Stimulated activated CD8-positive, alpha-beta memory T cell treated with anti-CD3 and anti-CD28 coated beads, Interleukin-15, amount 100 ng/mL, for 1 hour (primary cell): ENCODE data around the gene BPTF.
"Not testable (repeated sequence)": the region's sequence is repeated elsewhere in the genome, so short reads cannot be mapped to it uniquely, and the experiment has no call there.

Experiments
- DNase-seq: peaks from one replicate; pipeline ENCODE4 v3.0.0-alpha.2; 2020; ENCODE audit warnings: low read depth

The BPTF gene

GRCh38 chr17:67970783-67971182 lies 145.5 kb downstream of the BPTF start:
- DNase-seq = no peak

DNA sequence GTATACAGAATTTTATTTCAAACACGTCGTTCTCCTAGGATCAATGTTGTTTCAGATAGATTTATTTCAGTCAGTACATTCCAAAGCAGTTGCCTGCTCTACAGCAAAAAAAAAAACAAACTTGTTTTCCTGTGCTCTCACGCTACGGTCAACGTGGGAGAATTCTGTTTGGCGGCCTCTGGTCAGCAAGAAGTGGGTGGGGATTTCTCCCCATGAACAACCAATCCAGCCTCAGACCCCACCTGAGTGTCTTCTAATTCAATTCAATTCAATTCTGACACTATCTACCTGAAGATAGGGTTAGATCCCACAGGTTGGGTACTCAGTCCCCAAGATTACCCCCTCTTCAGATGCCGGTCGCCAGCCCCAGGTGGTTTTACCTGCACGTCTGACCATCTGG lies 148.9 kb downstream of the BPTF start:
- DNase-seq = no peak

DNA sequence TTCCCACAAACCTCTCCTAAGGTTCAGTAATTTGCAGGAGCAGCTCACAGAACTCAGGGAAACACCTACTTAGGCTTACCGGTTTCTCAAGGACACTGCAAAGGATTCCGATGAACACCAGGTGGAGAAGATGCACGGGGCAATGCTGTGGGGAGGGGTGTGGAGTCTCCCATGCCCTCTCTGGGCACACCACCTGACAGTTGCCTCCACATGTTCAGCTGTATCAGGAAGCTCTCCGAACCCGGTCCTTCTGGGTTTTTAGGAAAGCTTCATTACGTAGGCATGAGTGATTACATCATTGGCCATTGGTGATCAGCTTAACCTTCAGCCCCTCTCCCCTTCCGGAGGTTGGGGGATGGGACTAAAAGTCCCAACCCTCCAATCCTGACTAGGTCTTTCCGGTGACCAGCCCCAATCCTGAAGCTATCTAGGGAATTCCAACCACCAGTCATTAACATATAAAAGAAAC lies 149.3 kb downstream of the BPTF start:
- no peak for DNase-seq

- DNase-seq = not testable (repeated sequence)
Measured at GRCh38 chr17:67976306-67976705, 151.0 kb downstream of the BPTF start.

- DNase-seq = no peak
Measured at GRCh38 chr17:67980456-67980855, 155.2 kb downstream of the BPTF start.

DNA sequence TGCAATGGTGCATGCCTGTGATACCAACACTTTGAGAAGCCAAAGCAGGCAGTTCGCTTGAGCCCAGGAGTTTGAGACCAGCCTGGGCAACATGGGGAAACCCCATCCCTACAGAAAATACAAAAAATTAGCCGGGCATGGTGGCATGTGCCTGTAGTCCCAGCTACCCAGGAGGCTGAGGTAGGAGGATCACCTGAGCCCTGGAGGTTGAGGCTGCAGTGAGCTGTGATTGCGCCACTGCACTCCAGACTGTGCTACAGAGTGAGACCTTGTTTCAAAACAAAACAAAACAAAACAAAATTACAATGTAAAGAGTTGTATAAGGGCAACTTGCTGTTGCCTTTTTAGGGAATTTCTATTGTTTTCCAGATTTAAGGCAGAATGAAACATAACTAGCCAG lies 155.6 kb downstream of the BPTF start:
- DNase-seq = not testable (repeated sequence)

DNA sequence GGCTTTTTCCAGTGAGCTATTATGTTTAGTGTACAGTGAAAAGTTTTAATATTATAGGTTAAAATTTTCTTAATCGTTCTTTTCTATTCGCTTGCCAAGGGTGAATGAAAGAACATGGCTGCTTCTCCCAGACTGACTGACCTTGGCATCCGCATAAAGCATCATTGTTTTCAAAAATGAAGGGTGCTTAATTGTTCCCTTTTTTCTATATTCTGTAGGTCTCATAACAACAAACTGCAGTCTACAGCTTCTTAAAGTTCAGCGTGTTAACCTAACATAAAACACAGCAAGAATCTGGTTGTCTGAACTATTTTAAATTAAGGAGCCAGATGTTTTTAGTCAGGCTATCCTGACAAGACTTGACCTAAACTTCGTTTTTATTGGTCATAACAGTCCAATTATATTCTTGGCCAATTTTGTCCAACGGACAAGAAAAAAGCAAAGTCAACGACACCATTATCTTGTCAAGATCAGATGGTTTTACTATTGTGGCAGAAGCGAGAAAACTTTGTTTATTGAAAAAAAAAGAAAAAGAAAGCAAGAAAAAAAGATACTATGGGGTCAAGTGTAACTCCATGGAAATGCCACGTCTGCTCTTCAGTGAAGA lies 156.8 kb downstream of the BPTF start:
- DNase-seq = no peak

DNA sequence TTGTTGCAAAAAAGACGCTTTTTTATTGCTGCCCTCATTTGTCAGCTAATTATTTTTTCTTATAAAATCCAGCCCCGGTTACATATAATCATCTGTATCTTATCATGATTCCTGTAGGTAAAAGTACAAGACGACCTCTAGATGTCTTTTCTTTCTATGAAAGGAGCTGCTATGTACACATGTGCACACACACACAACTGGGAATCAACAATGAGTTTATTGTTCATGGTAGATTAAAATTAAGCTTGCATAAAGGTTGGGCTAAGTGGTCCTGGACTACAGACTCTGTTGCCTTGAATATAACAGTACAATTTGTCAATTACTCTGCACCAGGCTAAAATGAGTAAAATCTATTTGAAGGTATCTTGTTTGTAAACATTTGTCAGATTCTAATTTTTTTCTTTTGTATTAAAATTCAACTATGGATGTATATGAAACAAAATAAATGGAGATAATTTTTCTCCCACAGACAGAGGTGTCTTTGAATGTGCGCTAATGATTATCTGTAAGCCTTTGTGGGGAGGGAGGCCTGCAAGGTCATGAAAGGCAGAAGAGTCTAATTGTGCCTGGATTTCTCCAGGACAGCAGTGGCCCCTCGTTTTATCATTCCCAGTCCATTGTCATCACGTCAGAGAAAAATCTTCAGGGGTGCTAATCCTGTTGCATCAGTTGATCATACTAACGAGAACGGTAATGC lies 157.5 kb downstream of the BPTF start:
- no peak for DNase-seq

- no peak for DNase-seq
Measured at GRCh38 chr17:67983383-67983688, 158.0 kb downstream of the BPTF start.

DNA sequence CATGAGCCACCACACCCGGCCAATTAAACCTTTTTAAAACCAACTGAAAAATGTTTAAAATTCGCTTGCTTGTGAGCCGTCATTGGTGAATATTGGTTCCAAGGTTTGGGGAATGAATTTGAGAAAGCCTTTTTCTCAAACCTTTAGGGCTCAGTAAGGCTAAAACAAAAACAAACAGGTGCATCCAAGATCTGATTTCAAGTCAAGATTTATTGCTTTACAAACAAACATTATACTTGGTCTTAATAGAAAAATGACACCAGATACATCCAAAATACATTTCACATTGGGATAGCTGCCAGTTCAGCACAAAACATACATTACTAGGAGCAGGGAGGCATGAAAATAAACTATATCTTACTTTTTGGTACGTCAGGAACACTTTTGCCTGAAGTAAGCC lies 165.6 kb downstream of the BPTF start:
- DNase-seq = no peak

- DNase-seq = no peak
Measured at GRCh38 chr17:67992548-67993152, 167.3 kb downstream of the BPTF start.

GRCh38 chr17:67993153-67993997 lies 168.1 kb downstream of the BPTF start:
- peak; percentile 32 for DNase-seq

GRCh38 chr17:67993998-67994361 lies 168.7 kb downstream of the BPTF start:
- DNase-seq = no peak

DNA sequence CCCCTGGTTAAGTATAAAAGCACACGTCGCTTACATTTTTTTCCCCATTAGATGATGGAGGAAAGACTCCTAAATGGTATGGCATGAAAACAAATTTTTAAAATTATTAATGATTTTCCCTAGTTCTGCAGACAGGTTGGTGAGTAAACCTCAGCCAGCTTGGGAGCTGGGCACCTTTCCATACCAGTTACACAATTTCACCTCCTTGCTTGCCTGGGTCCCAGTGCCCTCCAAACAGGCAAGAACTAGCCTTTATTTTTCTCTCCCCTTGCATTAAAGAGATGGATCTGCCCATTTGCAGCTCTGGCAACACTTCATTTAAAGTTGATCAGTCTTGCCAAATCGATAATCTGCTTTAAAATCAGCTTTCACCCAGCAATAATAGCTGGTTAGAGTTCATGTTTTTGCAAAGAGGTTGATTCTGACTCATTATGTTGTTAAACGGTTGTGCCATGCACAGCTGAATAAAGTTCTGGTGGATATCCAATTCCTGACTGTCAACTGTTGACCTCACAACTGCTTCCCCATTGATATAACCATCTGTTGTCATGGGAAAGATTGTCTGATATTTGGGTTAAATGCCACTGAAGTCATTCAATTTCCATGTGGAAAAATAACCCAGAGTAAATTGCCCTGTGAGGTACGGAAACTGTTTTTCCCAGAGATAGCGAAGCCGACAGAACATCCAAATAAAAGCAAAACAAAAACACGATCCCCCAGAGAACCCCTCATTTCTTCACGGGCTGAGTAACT lies 169.7 kb downstream of the BPTF start:
- no peak for DNase-seq

DNA sequence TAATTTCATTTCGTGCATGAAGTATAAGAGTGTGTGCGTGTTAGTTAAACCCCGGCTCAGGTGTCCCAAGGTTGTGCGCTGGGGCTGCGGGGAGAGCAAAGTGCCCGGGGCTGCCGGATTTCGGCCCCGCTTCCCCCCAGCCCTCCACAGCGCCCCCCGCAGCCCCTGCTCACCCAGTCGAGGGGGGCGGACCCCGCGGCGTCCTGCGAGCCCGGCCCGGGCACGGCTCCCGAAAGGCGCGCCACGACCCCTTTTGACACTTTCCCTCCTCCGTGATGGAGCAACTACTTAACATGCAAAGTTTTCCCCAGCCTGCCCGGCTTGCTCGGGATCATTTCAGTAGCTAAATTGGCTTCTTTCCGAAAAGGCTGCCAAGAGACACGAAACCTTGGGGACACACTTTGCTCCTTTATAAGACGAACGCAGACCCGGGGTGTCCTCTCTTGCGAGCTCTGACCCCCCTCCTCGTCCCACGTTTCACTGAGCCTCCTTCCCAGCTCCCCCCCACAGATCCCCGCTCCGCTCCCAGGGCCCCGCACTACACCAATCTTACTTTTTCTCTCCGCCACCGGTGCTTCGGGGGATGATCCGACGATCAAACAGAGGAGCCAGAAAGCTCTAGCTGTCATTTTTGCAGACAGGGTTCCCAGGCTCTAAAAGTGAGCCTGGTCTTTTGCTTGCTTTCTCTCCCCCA lies 170.4 kb downstream of the BPTF start:
- DNase-seq = no peak

- not testable (repeated sequence) for DNase-seq
Measured at GRCh38 chr17:67996301-67997171, 171.2 kb downstream of the BPTF start, which contains the start of gene C17orf58. TSS of gene C17orf58 (minus strand) at chr17:67996469. CDS start at chr17:67996198, 271 bp downstream.

- DNase-seq = no peak
Measured at GRCh38 chr17:67998466-67998865, 173.2 kb downstream of the BPTF start.

DNA sequence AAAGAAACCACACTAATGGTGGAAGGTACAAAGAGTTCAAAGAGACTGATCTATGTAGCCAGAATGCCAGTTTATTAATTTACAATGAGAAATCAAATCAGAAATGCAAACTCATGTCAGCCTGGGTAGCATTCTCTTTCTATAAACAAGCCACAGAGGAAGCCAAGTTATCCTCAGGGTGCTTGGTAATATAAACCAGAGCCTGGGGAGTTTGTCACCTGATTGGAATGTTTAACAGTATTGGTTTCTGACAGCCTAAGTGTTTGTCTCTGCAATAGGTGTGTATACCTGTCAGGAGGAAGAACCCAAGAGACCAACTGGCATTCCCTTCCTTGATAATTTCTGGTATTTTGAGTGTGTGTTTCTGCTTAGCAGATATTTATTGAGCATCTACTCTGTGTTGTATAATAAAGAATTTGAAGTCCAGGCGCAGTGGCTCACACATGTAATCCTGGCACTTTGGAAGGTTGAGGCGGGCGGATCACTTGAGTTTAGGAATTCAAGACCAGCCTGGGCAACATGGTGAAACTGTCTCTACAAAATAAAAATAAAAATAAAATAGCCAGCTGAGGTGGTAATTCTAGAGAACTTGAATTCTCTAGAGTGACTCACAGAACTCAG lies 174.1 kb downstream of the BPTF start:
- DNase-seq = no peak

DNA sequence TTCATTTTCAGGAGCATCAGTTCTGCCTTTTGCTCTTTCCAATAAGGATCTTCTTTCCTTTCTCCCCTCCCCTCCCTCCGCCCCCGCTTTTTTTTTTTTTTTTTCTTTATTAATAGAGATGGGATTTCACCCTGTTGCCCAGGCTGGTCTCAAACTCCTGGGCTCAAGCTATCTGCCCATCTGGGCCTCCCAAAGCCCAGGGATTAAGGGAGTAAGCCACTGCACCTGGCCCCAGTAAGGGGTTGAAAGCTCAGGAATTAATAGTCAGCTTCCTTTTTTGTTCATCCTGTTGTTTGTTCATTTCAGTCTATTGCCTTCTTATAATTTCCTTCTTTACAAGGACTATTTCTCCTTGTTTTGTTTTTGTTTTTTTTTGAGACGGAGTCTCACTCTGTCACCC lies 178.9 kb downstream of the BPTF start:
- no peak for DNase-seq

DNA sequence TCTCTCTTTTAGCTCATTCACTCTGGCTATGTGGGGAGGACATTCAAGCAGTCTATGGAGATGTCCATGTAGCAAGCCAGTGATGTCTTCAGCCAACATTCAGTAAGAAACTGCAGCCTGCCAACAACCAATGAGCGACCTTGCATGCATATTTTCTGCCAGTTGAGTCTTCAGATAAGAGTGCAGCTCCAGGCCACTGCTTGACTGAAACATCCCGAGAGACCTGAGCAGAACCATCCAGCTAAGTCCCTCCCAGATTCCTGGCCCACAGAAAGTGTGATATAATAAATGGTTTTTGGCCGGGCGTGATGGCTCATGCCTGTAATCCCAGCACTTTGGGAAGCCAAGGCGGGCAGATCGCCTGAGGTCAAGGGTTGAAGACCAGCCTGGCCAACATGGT lies 181.5 kb downstream of the BPTF start:
- DNase-seq = no peak
